ENCODE measurements around the gene CRELD1.

CRELD1 gene

GRCh38 chr3:9942934-9943690 lies 9.5 kb downstream of the CRELD1 start:
- Histone ChIP-seq H3K79me1 (ENCODE audit: low read length) (peaks cover 8% of the 10 kb centered on the region), H3K14ac (ENCODE audit: low read length) (no peak overlapping the region), H3K4me1 (ENCODE audit: control insufficient read depth in 1 of 2, insufficient read depth in 2 of 2, low read length in 2 of 2) (peaks cover 12 to 14% of the 10 kb centered on the region in 2 experiments), H2BK5ac (ENCODE audit: low read depth, low read length, poor library complexity) (no peak overlapping the region), H3K27me3 (ENCODE audit: insufficient read depth, low read length) (no peaks in the 10 kb centered on the region), H3K23ac (ENCODE audit: low read length) (no peak overlapping the region), H2AK5ac (ENCODE audit: low read length) (no peak overlapping the region), H2AFZ (ENCODE audit: insufficient read depth, low read length, poor library complexity) (no peak overlapping the region), H3K27ac (ENCODE audit: low read depth, low read length) (no peak overlapping the region), H3K79me2 (ENCODE audit: control insufficient read depth, insufficient read depth, low read length, poor library complexity) (peaks cover 2% of the 10 kb centered on the region), H3K4ac (ENCODE audit: low read depth, low read length) (no peak overlapping the region), H4K8ac (ENCODE audit: low read depth, low read length) (no peak overlapping the region), H3K9me3 (ENCODE audit: insufficient read depth, low read depth, low read length) (no peaks in the 10 kb centered on the region), H3K4me3 (ENCODE audit: low read depth, low read length) (no peak overlapping the region), H3K18ac (ENCODE audit: low read length) (no peak overlapping the region), H2BK120ac (ENCODE audit: insufficient read depth, low read length, poor library complexity) (no peak overlapping the region), H2BK12ac (ENCODE audit: low read length) (no peak overlapping the region), H4K12ac (ENCODE audit: low read depth, low read length) (no peak overlapping the region), H3K9ac (ENCODE audit: low read length) (no peak overlapping the region), H3K4me2 (ENCODE audit: low read length) (no peak overlapping the region), H3K36me3 (ENCODE audit: control insufficient read depth in 1 of 2, insufficient read depth in 2 of 2, low read length in 2 of 2) (peaks cover 16 to 24% of the 10 kb centered on the region in 2 experiments), H4K91ac (ENCODE audit: low read depth, low read length) (no peak overlapping the region)
- no CpG with 5 or more reads among the region's 11 CpGs for WGBS (ENCODE audit: extremely low coverage, insufficient coverage, insufficient read length)
- DNase-seq: peak in 1 of 2 donors; percentile 38

- Histone ChIP-seq H3K9me3 (ENCODE audit: insufficient read depth, low read depth, low read length) (no peaks in the 10 kb centered on the region), H3K36me3 (ENCODE audit: control insufficient read depth in 1 of 2, insufficient read depth in 2 of 2, low read length in 2 of 2) (peaks cover 16 to 24% of the 10 kb centered on the region in 2 experiments), H3K79me1 (ENCODE audit: low read length) (peaks cover 8% of the 10 kb centered on the region), H3K4me3 (ENCODE audit: low read depth, low read length) (no peak overlapping the region), H3K18ac (ENCODE audit: low read length) (no peak overlapping the region), H3K23ac (ENCODE audit: low read length) (no peak overlapping the region), H4K12ac (ENCODE audit: low read depth, low read length) (no peak overlapping the region), H3K4me1 (ENCODE audit: control insufficient read depth in 1 of 2, insufficient read depth in 2 of 2, low read length in 2 of 2) (peaks cover 12 to 14% of the 10 kb centered on the region in 2 experiments), H3K14ac (ENCODE audit: low read length) (no peak overlapping the region), H3K9ac (ENCODE audit: low read length) (no peak overlapping the region), H3K27me3 (ENCODE audit: insufficient read depth, low read length) (no peaks in the 10 kb centered on the region), H3K4ac (ENCODE audit: low read depth, low read length) (no peak overlapping the region), H2BK120ac (ENCODE audit: insufficient read depth, low read length, poor library complexity) (no peak overlapping the region), H4K91ac (ENCODE audit: low read depth, low read length) (no peak overlapping the region), H4K8ac (ENCODE audit: low read depth, low read length) (no peak overlapping the region), H3K4me2 (ENCODE audit: low read length) (no peak overlapping the region), H2AK5ac (ENCODE audit: low read length) (no peak overlapping the region), H2BK5ac (ENCODE audit: low read depth, low read length, poor library complexity) (no peak overlapping the region), H3K27ac (ENCODE audit: low read depth, low read length) (no peak overlapping the region), H3K79me2 (ENCODE audit: control insufficient read depth, insufficient read depth, low read length, poor library complexity) (peaks cover 2% of the 10 kb centered on the region), H2BK12ac (ENCODE audit: low read length) (no peak overlapping the region), H2AFZ (ENCODE audit: insufficient read depth, low read length, poor library complexity) (no peak overlapping the region)
- DNase-seq: no peak
- WGBS (ENCODE audit: extremely low coverage, insufficient coverage, insufficient read length): no CpG with 5 or more reads among the region's 11 CpGs
These were observed 10.6 kb downstream of the CRELD1 start for GRCh38 chr3:9944271-9944670.

- Histone ChIP-seq H3K14ac (ENCODE audit: low read length) (no peak overlapping the region), H2BK12ac (ENCODE audit: low read length) (no peak overlapping the region), H3K4me2 (ENCODE audit: low read length) (no peak overlapping the region), H3K27ac (ENCODE audit: low read depth, low read length) (no peak overlapping the region), H2BK120ac (ENCODE audit: insufficient read depth, low read length, poor library complexity) (no peak overlapping the region), H3K79me1 (ENCODE audit: low read length) (peaks cover 8% of the 10 kb centered on the region), H2BK5ac (ENCODE audit: low read depth, low read length, poor library complexity) (no peak overlapping the region), H3K23ac (ENCODE audit: low read length) (no peak overlapping the region), H3K18ac (ENCODE audit: low read length) (no peak overlapping the region), H4K12ac (ENCODE audit: low read depth, low read length) (no peak overlapping the region), H3K36me3 (ENCODE audit: control insufficient read depth in 1 of 2, insufficient read depth in 2 of 2, low read length in 2 of 2) (peaks cover 16 to 24% of the 10 kb centered on the region in 2 experiments), H4K91ac (ENCODE audit: low read depth, low read length) (no peak overlapping the region), H2AFZ (ENCODE audit: insufficient read depth, low read length, poor library complexity) (no peak overlapping the region), H3K9me3 (ENCODE audit: insufficient read depth, low read depth, low read length) (no peaks in the 10 kb centered on the region), H3K4ac (ENCODE audit: low read depth, low read length) (no peak overlapping the region), H2AK5ac (ENCODE audit: low read length) (no peak overlapping the region), H3K4me3 (ENCODE audit: low read depth, low read length) (no peak overlapping the region), H4K8ac (ENCODE audit: low read depth, low read length) (no peak overlapping the region), H3K27me3 (ENCODE audit: insufficient read depth, low read length) (no peaks in the 10 kb centered on the region), H3K9ac (ENCODE audit: low read length) (no peak overlapping the region), H3K4me1 (ENCODE audit: control insufficient read depth in 1 of 2, insufficient read depth in 2 of 2, low read length in 2 of 2) (peaks cover 12 to 14% of the 10 kb centered on the region in 2 experiments), H3K79me2 (ENCODE audit: control insufficient read depth, insufficient read depth, low read length, poor library complexity) (peaks cover 2% of the 10 kb centered on the region)
- WGBS (ENCODE audit: extremely low coverage, insufficient coverage, insufficient read length): no CpG with 5 or more reads among the region's 10 CpGs
- no peak for DNase-seq
These were observed 11.7 kb downstream of the CRELD1 start for GRCh38 chr3:9945358-9945757.

DNA sequence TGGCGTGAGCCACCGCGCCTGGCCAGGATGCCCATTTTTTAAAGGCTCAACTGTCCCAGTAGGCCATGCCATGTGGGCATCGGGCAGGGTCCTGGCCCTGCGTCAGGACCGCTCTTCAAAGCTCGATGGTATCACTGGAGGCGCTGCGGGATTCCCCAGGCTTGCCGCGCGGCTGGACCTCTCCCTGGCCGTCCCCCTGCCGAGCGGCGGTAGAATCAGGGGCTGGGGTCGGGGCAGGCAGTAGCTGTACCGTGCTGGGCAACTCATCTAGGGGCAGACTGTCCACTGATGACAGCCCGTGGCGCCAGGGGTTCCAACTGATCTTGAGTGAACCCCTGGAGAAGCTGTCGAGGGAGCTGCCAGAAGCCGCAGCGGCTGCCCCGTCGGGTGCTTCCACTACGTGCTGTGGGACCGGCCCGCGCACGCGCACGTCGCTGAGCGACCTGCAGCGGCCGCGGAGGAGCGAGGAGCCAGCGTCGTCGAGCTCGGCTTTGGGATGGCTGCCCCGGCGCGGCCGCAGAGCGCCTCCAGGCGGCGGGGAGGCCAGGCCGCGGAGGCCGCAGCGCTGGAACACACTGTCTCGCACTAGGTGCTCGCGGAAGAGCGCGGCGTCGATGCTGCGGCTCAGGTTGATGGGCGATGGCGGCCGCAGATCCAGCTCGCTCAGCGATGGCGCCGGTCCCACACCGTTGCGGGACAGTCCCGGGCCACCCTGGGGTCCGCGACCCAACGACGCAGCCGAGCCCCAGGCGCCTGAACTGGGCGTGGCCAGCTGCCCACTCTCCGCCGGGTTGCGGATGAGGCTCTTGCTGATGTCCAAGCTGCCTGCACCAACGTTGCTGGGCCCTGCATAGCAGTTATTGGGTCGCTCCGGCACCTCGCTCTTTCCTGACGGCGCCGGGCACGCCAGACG lies 12.7 kb downstream of the CRELD1 start:
- H3K18ac ChIP-seq (ENCODE audit: low read length): peak overlapping the region; percentile 88
- peaks cover 8% of the 10 kb centered on the region for H3K79me1 ChIP-seq (ENCODE audit: low read length)
- H3K36me3 ChIP-seq (ENCODE audit: control insufficient read depth in 1 of 2, insufficient read depth in 2 of 2, low read length in 2 of 2): peaks cover 12 to 18% of the 10 kb centered on the region in 2 experiments
- H4K12ac ChIP-seq (ENCODE audit: low read depth, low read length): peak overlapping the region; percentile 71
- peaks cover 2% of the 10 kb centered on the region for H3K79me2 ChIP-seq (ENCODE audit: control insufficient read depth, insufficient read depth, low read length, poor library complexity)
- H3K4ac ChIP-seq (ENCODE audit: low read depth, low read length): peak overlapping the region; percentile 30
- H3K27me3 ChIP-seq (ENCODE audit: insufficient read depth, low read length): no peaks in the 10 kb centered on the region
- H2AK5ac ChIP-seq (ENCODE audit: low read length): peak overlapping the region; percentile 23
- peak overlapping the region; percentile 90 for H2AFZ ChIP-seq (ENCODE audit: insufficient read depth, low read length, poor library complexity)
- peak overlapping the region; percentile 99 for H4K8ac ChIP-seq (ENCODE audit: low read depth, low read length)
- peak overlapping the region; percentile 50 for H4K91ac ChIP-seq (ENCODE audit: low read depth, low read length)
- H2BK120ac ChIP-seq (ENCODE audit: insufficient read depth, low read length, poor library complexity): peak overlapping the region; percentile 73
- H3K4me1 ChIP-seq (ENCODE audit: control insufficient read depth in 1 of 2, insufficient read depth in 2 of 2, low read length in 2 of 2): peaks cover 12 to 14% of the 10 kb centered on the region in 2 experiments
- H3K23ac ChIP-seq (ENCODE audit: low read length): no peak overlapping the region
- no CpG with 5 or more reads among the region's 90 CpGs for WGBS (ENCODE audit: extremely low coverage, insufficient coverage, insufficient read length)
- H3K4me2 ChIP-seq (ENCODE audit: low read length): peak overlapping the region; percentile 81
- no peaks in the 10 kb centered on the region for H3K9me3 ChIP-seq (ENCODE audit: insufficient read depth, low read depth, low read length)
- no peak overlapping the region for H3K27ac ChIP-seq (ENCODE audit: low read depth, low read length)
- no peak overlapping the region for H2BK12ac ChIP-seq (ENCODE audit: low read length)
- H2BK5ac ChIP-seq (ENCODE audit: low read depth, low read length, poor library complexity): no peak overlapping the region
- peak overlapping the region; percentile 88 for H3K14ac ChIP-seq (ENCODE audit: low read length)
- H3K9ac ChIP-seq (ENCODE audit: low read length): peak overlapping the region; percentile 72
- H3K4me3 ChIP-seq (ENCODE audit: low read depth, low read length): peak overlapping the region; percentile 76
- DNase-seq: peak; percentile 75 to 82
